ENCODE data around the gene FNDC3B.

GRCh38 chr3:172396400-172396799 lies 357.0 kb downstream of the FNDC3B start:
- TF ChIP-seq CTCF (IDR thresholded peaks at IDR 0.05; ENCODE audit: low read length) (no peak), EZH2 (IDR thresholded peaks at IDR 0.05; ENCODE audit: borderline replicate concordance, low read length) (no peak)

All from OCI-LY1 (cell line).